ENCODE results near the gene EIF2AK2. TPM values are rescaled to one million over a fixed set of nuclear protein-coding genes. Genes with fewer than 3 reads are reported as not detected.

The EIF2AK2 gene
- total and polyA plus RNA-seq, 8 donors: 4.7 to 55.3 (median 11.4) TPM

GRCh38 chr2:37083873-37084794, 72.6 kb downstream of the EIF2AK2 start, which contains the start of the genes GPATCH11 and HEATR5B:
GPATCH11 (plus strand) TSS chr2:37084518; CDS start chr2:37088382, 3,864 bp downstream.
HEATR5B (minus strand) TSS chr2:37084372; CDS start chr2:37083414, 958 bp downstream.
- intact Hi-C loops (cut with DNase I; ENCODE audit: low total_unique reads): no loop called here
- H3K4me1 ChIP-seq: peaks cover 24 to 56% (median 47%) of the 10 kb centered on the region in 4 donors
- peak; percentile 96 to 99 for DNase-seq
- TF ChIP-seq POLR2AphosphoS5 (IDR thresholded peaks at IDR 0.05) (peak; percentile 46 to 85 (median 69)), CTCF (IDR thresholded peaks at IDR 0.05) (no peak), EP300 (IDR thresholded peaks at IDR 0.05) (no peak), POLR2A (IDR thresholded peaks at IDR 0.05) (peak in 1 of 4 donors; percentile 33)
- no peaks in the 10 kb centered on the region for H3K9me3 ChIP-seq
- H3K27me3 ChIP-seq: no peaks in the 10 kb centered on the region
- H3K27ac ChIP-seq: peak within 1 kb of the TSS; percentile 71 to 88 (median 85)
- peak within 1 kb of the TSS; percentile 83 to 97 (median 90) for H3K4me3 ChIP-seq
- H3K36me3 ChIP-seq: peaks cover under 1 to 23% (median 18%) of the 10 kb centered on the region in 4 donors
- WGBS, 5 donors: 0% methylated on average over 38 to 74 of the region's 74 CpGs

GRCh38 chr2:37080689-37081088, 76.1 kb downstream of the EIF2AK2 start:
- no peaks in the 10 kb centered on the region for H3K9me3 ChIP-seq
- peak overlapping the region in 2 of 5 donors; percentile 8 to 30 for H3K27ac ChIP-seq
- no peak overlapping the region for H3K4me3 ChIP-seq
- H3K36me3 ChIP-seq: peaks cover 0 to 47% (median 41%) of the 10 kb centered on the region in 4 donors
- no peak for DNase-seq
- no peaks in the 10 kb centered on the region for H3K27me3 ChIP-seq
- intact Hi-C loops (cut with DNase I; ENCODE audit: low total_unique reads): no loop called here
- H3K4me1 ChIP-seq: peaks cover 24 to 51% (median 45%) of the 10 kb centered on the region in 4 donors
- WGBS, 5 donors: 15 to 30% (median 24%) methylated on average over 3 of the region's 3 CpGs
- TF ChIP-seq CTCF (IDR thresholded peaks at IDR 0.05): no peak
- no peak for TF ChIP-seq POLR2AphosphoS5 (IDR thresholded peaks at IDR 0.05)
- TF ChIP-seq EP300 (IDR thresholded peaks at IDR 0.05): no peak

- no peak overlapping the region for H3K4me3 ChIP-seq
- intact Hi-C loops (cut with DNase I; ENCODE audit: low total_unique reads): no loop called here
- H3K4me1 ChIP-seq: peaks cover 20 to 46% (median 41%) of the 10 kb centered on the region in 4 donors
- H3K27me3 ChIP-seq: no peaks in the 10 kb centered on the region
- no peaks in the 10 kb centered on the region for H3K9me3 ChIP-seq
- TF ChIP-seq POLR2AphosphoS5 (IDR thresholded peaks at IDR 0.05): no peak
- no peak for TF ChIP-seq CTCF (IDR thresholded peaks at IDR 0.05)
- TF ChIP-seq POLR2A (IDR thresholded peaks at IDR 0.05): no peak
- H3K27ac ChIP-seq: peak overlapping the region in 2 of 5 donors; percentile 8 to 30
- peaks cover 0 to 52% (median 45%) of the 10 kb centered on the region in 4 donors for H3K36me3 ChIP-seq
- no peak for DNase-seq
- WGBS, 5 donors: 75 to 89% (median 81%) methylated on average over 2 of the region's 2 CpGs
Observed at GRCh38 chr2:37080266-37080665, 76.5 kb downstream of the EIF2AK2 start.

- no peak for TF ChIP-seq POLR2AphosphoS5 (IDR thresholded peaks at IDR 0.05)
- TF ChIP-seq EP300 (IDR thresholded peaks at IDR 0.05): no peak
- no peak for TF ChIP-seq CTCF (IDR thresholded peaks at IDR 0.05)
- no peak for TF ChIP-seq POLR2A (IDR thresholded peaks at IDR 0.05)
- peaks cover 0 to 93% (median 89%) of the 10 kb centered on the region in 4 donors for H3K36me3 ChIP-seq
Observed at GRCh38 chr2:37070931-37071330, 85.8 kb downstream of the EIF2AK2 start.

More at GRCh38 chr2:37070931-37071330, 85.8 kb downstream of the EIF2AK2 start:
- intact Hi-C loops (cut with DNase I; ENCODE audit: low total_unique reads): no loop called here
- no peaks in the 10 kb centered on the region for H3K27me3 ChIP-seq
- no peak for DNase-seq
- WGBS, 5 donors: 93 to 99% (median 97%) methylated on average over 2 of the region's 2 CpGs
- H3K9me3 ChIP-seq: no peaks in the 10 kb centered on the region
- H3K4me3 ChIP-seq: no peak overlapping the region
- H3K27ac ChIP-seq: no peak overlapping the region
- H3K4me1 ChIP-seq: no peaks in the 10 kb centered on the region

Measured in stomach (tissue), 9 donors.